SKM-1 treated with dmso at 0.1 percent for 144 hours (cell line): ENCODE results near the gene SLC24A4.

Experiments
- DNase-seq: peaks from one replicate; lab custom pipeline; 2025; ENCODE audit not compliant: unreplicated experiment; lab: John Stamatoyannopoulos, UW

Gene SLC24A4, protein sequence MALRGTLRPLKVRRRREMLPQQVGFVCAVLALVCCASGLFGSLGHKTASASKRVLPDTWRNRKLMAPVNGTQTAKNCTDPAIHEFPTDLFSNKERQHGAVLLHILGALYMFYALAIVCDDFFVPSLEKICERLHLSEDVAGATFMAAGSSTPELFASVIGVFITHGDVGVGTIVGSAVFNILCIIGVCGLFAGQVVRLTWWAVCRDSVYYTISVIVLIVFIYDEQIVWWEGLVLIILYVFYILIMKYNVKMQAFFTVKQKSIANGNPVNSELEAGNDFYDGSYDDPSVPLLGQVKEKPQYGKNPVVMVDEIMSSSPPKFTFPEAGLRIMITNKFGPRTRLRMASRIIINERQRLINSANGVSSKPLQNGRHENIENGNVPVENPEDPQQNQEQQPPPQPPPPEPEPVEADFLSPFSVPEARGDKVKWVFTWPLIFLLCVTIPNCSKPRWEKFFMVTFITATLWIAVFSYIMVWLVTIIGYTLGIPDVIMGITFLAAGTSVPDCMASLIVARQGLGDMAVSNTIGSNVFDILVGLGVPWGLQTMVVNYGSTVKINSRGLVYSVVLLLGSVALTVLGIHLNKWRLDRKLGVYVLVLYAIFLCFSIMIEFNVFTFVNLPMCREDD

GRCh38 chr14:92323011-92323915, at the start of gene SLC24A4:
TSS of gene SLC24A4 (plus strand) at chr14:92323165. CDS start at chr14:92323831, 666 bp downstream.
- DNase-seq = no peak

DNA sequence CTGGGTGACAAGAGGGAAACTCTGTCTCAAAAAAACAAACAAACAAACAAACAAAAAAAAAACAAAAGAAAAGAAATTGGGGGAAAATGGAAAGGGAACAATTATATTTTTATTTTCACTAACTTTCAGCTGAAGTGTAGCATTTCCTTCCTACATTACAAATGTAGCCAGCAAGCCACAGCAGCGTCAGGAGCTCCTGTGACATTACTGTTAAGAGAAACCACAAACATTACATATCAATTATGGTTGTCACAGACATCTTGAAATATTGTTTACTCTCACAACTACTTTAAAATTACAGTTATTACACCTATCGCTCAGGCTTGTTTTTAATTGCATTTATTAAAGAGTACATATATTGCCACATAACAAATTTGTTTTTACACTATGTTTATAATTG, 49.8 kb upstream of the SLC24A4 start:
- no peak for DNase-seq

GRCh38 chr14:92274055-92274454, 48.9 kb upstream of the SLC24A4 start:
- DNase-seq = no peak

DNA sequence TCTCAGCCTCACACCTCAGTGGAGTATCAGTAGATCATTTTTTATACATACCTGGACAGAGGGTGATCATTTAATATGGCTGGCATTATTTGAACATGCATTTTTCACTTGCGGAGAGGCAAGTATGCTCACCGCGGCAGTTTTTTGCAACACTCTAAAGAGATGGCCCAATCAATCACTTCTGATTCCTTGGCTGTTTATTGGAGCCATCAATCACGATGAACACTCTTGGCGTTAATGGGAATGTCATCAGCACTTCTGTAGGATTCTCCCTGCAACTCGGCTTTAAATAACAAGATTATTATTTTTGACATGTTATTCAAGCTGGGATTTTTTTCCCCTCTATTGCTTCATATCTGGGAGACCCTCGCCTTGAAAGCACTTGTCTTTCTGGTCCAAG, 46.9 kb upstream of the SLC24A4 start:
- no peak for DNase-seq

- no peak for DNase-seq
Observed at GRCh38 chr14:92277031-92277430, 45.9 kb upstream of the SLC24A4 start.

GRCh38 chr14:92280554-92281262, 42.3 kb upstream of the SLC24A4 start:
- DNase-seq = no peak

DNA sequence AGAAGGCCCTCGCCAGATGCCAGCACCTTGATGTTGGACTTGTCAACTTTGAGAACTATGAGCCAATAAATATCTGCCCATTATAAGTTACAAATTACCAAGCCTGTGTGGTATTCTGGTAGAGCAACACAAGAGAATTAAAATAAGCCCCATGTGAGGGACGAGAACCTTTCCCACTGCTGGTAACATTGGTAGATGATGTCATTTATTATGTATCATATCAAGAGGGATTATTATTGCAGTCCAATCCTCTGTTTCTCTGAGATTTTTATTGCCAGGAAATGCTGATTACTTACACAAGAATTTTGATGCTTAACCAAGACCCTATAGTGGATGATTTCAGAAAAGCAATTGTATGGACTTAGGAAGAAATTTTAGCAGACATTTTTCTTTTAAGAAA, 40.3 kb upstream of the SLC24A4 start:
- no peak for DNase-seq

DNA sequence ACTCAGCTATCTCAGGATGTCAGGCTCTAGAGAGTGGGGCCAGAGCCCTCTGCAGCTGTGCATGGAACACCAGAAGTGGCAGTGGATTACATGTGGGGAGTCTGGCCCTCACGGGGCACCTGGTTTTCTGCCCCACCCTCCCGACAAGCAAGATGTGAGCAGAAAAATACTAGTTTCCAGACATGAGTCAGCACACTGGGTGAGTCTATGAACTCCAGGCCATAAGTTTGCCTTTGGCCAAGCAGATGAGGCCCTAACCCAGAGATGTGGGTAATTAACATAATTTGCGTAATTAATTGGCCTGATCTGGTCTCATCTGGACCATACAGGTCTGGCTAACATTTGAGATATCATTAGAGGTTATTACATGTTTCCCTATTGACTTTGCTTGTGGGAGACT, 37.7 kb upstream of the SLC24A4 start:
- no peak for DNase-seq

DNA sequence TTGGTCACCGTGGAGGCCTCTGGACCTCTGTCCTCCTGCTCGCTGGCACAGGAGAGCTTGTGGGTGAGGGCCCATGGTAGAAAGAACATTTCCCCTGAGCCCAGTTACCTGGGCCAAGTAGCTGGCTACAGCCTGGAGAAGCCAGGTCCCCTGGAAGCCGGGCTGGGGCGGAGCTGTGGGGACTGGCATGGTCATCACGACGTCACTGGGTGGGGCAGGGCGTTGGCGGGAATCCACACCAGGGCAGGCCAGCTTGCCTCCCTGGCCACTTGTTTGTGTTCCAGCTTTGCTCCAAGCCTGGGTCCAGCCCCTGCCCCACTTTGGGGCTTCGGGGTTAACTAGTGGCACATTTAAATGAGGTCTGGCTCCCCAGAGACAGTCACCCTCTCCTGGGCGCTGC, 35.0 kb upstream of the SLC24A4 start:
- no peak for DNase-seq

GRCh38 chr14:92288994-92289660, 33.8 kb upstream of the SLC24A4 start:
- no peak for DNase-seq

DNA sequence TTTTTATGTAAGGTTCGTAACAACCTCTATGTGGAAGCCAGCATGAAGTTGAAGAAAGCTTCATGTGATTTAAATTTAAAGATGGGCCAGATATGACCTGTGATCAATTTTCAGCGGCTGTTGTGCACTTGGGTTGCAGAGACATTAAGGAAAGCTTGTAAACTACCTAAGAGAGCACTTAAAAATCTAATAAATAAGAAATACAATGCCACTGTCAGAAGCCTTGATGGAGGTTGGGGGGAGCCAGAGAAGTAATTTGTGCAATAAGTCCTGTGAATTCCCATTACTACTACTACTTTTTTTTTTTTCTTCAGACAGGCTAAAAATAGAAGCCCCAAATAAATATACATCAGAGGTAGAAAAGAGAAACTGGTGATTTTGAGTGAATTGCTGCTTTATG, 30.3 kb upstream of the SLC24A4 start:
- no peak for DNase-seq

- DNase-seq = no peak
Observed at GRCh38 chr14:92294506-92294905, 28.5 kb upstream of the SLC24A4 start.

GRCh38 chr14:92297818-92298595, 25.0 kb upstream of the SLC24A4 start:
- DNase-seq = no peak

DNA sequence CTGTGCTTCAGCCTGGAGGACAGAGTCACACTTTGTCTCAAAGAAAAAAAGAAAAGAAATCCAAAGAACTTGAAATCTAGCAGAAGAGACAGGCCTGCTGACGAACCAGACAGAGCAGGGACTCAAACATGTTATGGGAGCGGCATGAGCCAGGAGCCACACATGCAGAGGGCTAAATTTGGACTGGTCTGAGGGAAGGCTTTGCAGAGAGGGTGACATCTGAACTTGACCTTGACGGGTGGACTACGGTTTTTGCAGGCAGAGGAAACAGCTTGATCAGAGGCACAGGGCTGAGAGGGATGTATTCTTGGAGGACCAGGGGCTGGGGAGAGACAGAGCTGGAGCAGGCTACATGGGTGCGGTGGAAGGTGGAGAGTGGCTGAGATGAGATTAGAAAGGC, 20.5 kb upstream of the SLC24A4 start:
- DNase-seq = no peak

DNA sequence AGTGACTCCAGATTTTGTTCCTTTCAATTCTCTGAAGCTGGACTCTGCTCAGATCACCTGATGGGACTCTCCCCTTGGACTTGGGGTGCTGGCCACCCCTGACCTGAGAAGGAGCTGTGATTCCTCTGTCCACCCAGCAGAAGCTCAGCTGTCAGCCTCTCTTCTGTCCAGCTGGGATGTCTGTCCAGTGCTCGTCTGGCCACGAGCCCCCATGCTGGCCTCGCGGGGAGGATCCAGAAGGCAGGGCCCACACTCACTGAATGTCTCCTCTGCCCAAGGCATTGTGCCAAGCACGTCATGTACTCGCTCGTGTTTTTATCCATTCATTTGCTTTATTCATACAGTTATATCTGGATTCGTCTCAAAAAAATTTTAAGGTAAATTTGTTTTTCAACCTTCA, 14.2 kb upstream of the SLC24A4 start:
- no peak for DNase-seq

- DNase-seq = no peak
Observed at GRCh38 chr14:92309968-92310530, 12.9 kb upstream of the SLC24A4 start.

- no peak for DNase-seq
Observed at GRCh38 chr14:92310776-92311375, 12.1 kb upstream of the SLC24A4 start.

DNA sequence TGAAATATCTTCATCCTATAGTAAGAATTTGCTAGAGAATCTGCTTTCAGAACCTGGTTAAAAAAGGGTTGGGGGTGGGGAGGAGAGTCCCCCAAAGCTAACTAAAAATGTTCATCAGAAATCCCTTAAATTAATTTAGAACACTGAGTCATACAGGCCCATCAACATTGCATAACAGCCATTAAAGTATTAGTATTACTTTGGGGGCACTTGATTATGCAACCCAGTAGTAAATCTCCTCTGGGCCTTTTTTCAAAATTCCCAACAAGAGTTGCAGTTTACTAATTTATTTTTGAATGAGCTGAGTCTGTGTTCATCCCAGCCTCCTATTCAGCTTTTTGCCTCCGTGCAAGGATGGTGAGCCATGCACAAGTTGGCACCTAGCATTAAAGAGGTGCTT, 8.8 kb upstream of the SLC24A4 start:
- no peak for DNase-seq
